Activated naive CD8-positive, alpha-beta T cell treated with anti-CD3 and anti-CD28 coated beads, Interleukin-2, amount 50 U/mL, for 24 hours (primary cell): ENCODE results near the gene ADCY7.

Source experiments
- ATAC-seq: fragments of 150-1000 bp; cut with Tn5 transposase; one replicate; pipeline ENCODE4 v1.10.0; 2021
- DNase-seq: peaks from one replicate; pipeline ENCODE4 v3.0.0; 2021
- H3K27ac Mint-ChIP-seq: one replicate; pipeline ENCODE4 v1.8.0; 2021; ENCODE audit warnings: mild to moderate bottlenecking, mixed read lengths
- H3K27me3 Mint-ChIP-seq: one replicate; pipeline ENCODE4 v1.8.0; 2021; ENCODE audit warnings: mixed read lengths
- H3K36me3 Mint-ChIP-seq: one replicate; pipeline ENCODE4 v1.8.0; 2021; ENCODE audit warnings: low read depth, mixed read lengths
- H3K4me1 Mint-ChIP-seq: one replicate; pipeline ENCODE4 v1.8.0; 2021; ENCODE audit warnings: mixed read lengths
- H3K4me3 Mint-ChIP-seq: one replicate; pipeline ENCODE4 v1.8.0; 2021; ENCODE audit warnings: mild to moderate bottlenecking, moderate library complexity, mixed read lengths
- H3K9me3 Mint-ChIP-seq: one replicate; pipeline ENCODE4 v1.8.0; 2021; ENCODE audit warnings: mixed read lengths

ADCY7 gene

GRCh38 chr16:50290856-50291255 lies 24.5 kb downstream of the ADCY7 start:
- no peak overlapping the region for H3K4me3 Mint-ChIP-seq
- H3K27me3 Mint-ChIP-seq, result no peaks in the 10 kb centered on the region
- no peaks in the 10 kb centered on the region for H3K9me3 Mint-ChIP-seq
- no peak for DNase-seq
- no peaks in the 10 kb centered on the region for H3K4me1 Mint-ChIP-seq
- H3K27ac Mint-ChIP-seq, result no peak overlapping the region
- H3K36me3 Mint-ChIP-seq, result peaks cover 35% of the 10 kb centered on the region
- no peak for ATAC-seq

DNA sequence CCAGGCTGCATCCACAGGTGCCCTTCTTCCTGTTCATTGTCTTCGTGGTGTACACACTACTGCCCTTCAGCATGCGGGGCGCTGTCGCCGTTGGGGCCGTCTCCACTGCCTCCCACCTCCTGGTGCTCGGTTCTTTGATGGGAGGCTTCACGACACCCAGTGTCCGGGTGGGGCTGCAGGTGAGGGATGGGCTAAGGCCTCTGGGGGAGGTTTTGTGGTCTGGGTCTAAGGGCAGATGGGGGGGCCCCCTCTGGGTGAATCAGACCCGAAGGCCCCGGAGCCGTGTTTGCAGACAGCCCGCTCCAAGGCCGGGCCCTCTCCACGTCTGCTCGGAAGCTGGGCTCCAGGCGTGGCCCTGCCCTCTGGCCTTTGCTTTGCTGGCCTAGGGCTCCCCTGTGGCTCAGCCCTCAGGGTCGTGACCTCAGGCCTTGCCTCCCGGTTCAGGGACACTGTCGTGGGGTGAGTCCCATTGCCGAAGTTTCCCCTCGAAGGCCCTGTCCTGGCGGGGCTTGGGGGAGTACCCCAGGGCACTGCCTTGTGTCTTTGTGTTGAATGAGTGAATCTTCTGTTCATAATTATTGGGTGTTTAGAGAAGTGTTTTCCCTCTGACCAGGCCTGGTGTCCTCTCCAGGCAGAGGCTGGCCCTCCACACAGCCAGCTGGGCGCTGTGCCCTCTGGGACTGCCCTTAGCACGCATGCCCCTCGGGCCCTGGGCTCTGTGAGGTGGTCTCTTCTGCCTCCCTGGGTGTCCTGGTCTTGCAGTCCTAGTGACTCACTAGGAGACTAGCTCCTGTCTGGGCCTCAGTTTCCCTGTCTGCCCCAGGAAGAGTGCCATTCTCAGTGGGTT lies 25.6 kb downstream of the ADCY7 start:
- H3K27me3 Mint-ChIP-seq, result no peaks in the 10 kb centered on the region
- H3K27ac Mint-ChIP-seq, result no peak overlapping the region
- H3K9me3 Mint-ChIP-seq, result no peaks in the 10 kb centered on the region
- no peak overlapping the region for H3K4me3 Mint-ChIP-seq
- DNase-seq (no peak), ATAC-seq (no peak)
- H3K36me3 Mint-ChIP-seq, result peaks cover 29% of the 10 kb centered on the region
- H3K4me1 Mint-ChIP-seq, result no peaks in the 10 kb centered on the region

- Mint-ChIP-seq H3K9me3 (no peaks in the 10 kb centered on the region), H3K4me1 (no peaks in the 10 kb centered on the region), H3K4me3 (no peak overlapping the region), H3K27me3 (no peaks in the 10 kb centered on the region), H3K36me3 (peaks cover 28% of the 10 kb centered on the region), H3K27ac (no peak overlapping the region)
- no peak for ATAC-seq
- DNase-seq, result no peak
Measured at GRCh38 chr16:50292566-50292948, 26.2 kb downstream of the ADCY7 start.

- Mint-ChIP-seq H3K27ac (no peak overlapping the region), H3K4me3 (no peak overlapping the region), H3K4me1 (no peaks in the 10 kb centered on the region), H3K27me3 (no peaks in the 10 kb centered on the region), H3K9me3 (no peaks in the 10 kb centered on the region), H3K36me3 (peaks cover 26% of the 10 kb centered on the region)
- ATAC-seq, result no peak
- no peak for DNase-seq
Measured at GRCh38 chr16:50293041-50293783, 26.9 kb downstream of the ADCY7 start.

DNA sequence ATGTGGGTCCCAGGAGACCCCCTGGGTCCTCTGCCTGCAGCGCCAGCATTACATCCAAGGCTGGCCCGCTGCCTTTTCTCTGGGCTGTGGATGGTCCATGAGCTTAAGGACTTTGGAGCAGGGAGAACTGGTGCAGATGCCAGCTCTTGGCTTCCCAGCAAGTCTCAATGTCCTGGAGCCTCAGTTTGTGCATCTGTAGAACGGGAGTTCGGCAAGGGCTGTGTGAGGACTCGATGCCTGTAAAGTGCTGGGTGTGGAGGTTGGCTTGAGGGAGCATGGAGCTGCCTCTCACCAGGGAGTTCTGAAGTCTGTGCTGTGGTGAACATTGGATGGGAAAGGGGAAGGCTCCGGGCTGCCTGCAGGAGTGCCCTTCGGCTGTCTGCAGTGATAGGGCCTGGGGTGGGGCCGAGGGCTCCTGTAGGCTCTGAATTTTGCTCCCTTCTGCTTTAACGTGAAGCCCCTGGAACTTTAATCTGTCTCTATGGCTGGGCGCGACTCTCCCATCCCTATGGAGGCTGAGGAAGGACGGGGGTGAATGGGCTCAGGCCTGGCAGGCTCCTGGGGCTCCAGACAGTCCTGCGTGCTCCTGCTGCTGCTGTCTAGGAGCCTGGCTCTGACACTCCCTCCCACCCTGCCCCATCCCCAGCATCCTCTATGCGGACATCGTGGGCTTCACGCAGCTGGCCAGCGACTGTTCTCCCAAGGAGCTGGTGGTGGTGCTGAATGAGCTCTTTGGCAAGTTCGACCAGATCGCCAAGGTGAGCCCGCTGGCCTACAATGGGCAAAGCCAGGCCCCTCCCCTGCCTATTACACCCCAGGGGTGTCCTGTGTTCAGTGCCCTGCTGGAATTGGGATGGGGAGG lies 27.9 kb downstream of the ADCY7 start:
- Mint-ChIP-seq H3K36me3 (peaks cover 21% of the 10 kb centered on the region), H3K4me1 (no peaks in the 10 kb centered on the region), H3K27ac (no peak overlapping the region), H3K4me3 (no peak overlapping the region), H3K9me3 (no peaks in the 10 kb centered on the region), H3K27me3 (no peaks in the 10 kb centered on the region)
- ATAC-seq (no peak), DNase-seq (no peak)

DNA sequence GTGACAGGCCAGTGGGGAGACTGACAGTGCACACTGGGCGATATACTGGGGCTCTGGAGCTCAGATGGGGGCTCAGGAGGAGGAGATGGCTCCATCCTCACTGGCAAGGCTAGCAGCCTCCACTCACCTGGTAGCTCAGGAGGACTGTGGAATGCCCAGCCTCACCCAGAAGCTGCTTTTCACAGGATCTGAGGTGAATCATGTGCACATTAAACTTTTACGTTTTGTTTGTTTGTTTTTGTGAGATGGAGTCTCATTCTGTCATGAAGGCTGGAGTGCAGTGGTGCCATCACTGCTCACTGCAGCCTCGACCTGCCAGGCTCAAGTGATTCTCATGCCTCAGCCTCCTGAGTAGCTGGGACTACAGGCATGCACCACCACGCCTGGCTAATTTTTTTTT lies 28.6 kb downstream of the ADCY7 start:
- H3K36me3 Mint-ChIP-seq, result peaks cover 18% of the 10 kb centered on the region
- DNase-seq, result no peak
- ATAC-seq, result no peak
- H3K27ac Mint-ChIP-seq, result no peak overlapping the region
- no peaks in the 10 kb centered on the region for H3K9me3 Mint-ChIP-seq
- H3K4me3 Mint-ChIP-seq, result no peak overlapping the region
- H3K4me1 Mint-ChIP-seq, result no peaks in the 10 kb centered on the region
- H3K27me3 Mint-ChIP-seq, result no peaks in the 10 kb centered on the region

GRCh38 chr16:50295541-50296132 lies 29.3 kb downstream of the ADCY7 start:
- H3K9me3 Mint-ChIP-seq, result no peaks in the 10 kb centered on the region
- no peak for ATAC-seq
- no peak overlapping the region for H3K27ac Mint-ChIP-seq
- H3K27me3 Mint-ChIP-seq, result no peaks in the 10 kb centered on the region
- no peak overlapping the region for H3K4me3 Mint-ChIP-seq
- no peaks in the 10 kb centered on the region for H3K4me1 Mint-ChIP-seq
- no peak for DNase-seq
- peaks cover 17% of the 10 kb centered on the region for H3K36me3 Mint-ChIP-seq

- ATAC-seq (no peak), DNase-seq (no peak)
- Mint-ChIP-seq H3K36me3 (peaks cover 17% of the 10 kb centered on the region), H3K9me3 (no peaks in the 10 kb centered on the region), H3K27ac (no peak overlapping the region), H3K4me3 (no peak overlapping the region), H3K27me3 (no peaks in the 10 kb centered on the region), H3K4me1 (no peaks in the 10 kb centered on the region)
Measured at GRCh38 chr16:50296807-50297206, 30.5 kb downstream of the ADCY7 start.

DNA sequence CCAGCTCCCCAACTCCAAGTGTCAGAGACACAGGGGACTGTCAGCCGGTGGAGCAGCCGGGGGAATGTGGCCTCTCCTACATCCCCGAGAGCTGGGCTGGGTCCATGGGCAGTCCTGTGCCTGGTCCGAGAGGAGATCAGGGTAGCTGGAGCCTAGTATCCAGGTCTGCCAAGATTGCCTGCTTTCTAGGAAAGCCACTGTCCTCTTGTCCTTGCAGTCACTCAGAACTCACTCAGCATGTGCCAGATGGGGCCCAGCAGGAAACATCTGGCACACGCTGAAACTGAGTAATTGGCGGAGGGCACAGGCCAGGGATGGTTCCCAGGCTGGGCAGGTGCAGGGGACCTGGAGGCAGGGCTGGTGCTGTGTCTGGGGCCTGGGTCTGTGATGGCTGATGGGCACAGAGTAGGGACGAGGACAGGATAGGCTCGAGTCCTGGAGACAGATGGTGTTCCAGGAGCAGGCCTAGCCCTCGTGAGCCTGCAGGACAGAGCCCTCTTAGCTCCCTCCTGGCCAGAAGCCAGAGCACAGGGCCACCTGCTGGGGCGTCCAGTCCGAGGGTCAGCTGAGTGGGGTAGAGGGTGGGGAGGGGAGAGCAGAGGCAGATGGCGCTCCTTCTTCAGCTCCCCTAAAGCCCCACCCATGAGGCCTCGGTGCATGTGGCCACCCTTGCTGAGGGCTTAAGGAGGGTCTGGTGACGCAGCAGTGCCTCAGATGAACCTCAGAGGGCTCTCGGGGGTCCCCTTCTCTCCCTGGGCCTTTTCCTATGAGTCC lies 31.1 kb downstream of the ADCY7 start:
- DNase-seq (no peak), ATAC-seq (no peak)
- H3K9me3 Mint-ChIP-seq, result no peaks in the 10 kb centered on the region
- no peak overlapping the region for H3K4me3 Mint-ChIP-seq
- no peaks in the 10 kb centered on the region for H3K27me3 Mint-ChIP-seq
- no peaks in the 10 kb centered on the region for H3K4me1 Mint-ChIP-seq
- H3K27ac Mint-ChIP-seq, result no peak overlapping the region
- peaks cover 17% of the 10 kb centered on the region for H3K36me3 Mint-ChIP-seq

GRCh38 chr16:50298075-50298460 lies 31.7 kb downstream of the ADCY7 start:
- ATAC-seq, result no peak
- no peak overlapping the region for H3K4me3 Mint-ChIP-seq
- H3K36me3 Mint-ChIP-seq, result peaks cover 13% of the 10 kb centered on the region
- H3K9me3 Mint-ChIP-seq, result no peaks in the 10 kb centered on the region
- H3K4me1 Mint-ChIP-seq, result no peaks in the 10 kb centered on the region
- no peak overlapping the region for H3K27ac Mint-ChIP-seq
- H3K27me3 Mint-ChIP-seq, result no peaks in the 10 kb centered on the region
- no peak for DNase-seq

DNA sequence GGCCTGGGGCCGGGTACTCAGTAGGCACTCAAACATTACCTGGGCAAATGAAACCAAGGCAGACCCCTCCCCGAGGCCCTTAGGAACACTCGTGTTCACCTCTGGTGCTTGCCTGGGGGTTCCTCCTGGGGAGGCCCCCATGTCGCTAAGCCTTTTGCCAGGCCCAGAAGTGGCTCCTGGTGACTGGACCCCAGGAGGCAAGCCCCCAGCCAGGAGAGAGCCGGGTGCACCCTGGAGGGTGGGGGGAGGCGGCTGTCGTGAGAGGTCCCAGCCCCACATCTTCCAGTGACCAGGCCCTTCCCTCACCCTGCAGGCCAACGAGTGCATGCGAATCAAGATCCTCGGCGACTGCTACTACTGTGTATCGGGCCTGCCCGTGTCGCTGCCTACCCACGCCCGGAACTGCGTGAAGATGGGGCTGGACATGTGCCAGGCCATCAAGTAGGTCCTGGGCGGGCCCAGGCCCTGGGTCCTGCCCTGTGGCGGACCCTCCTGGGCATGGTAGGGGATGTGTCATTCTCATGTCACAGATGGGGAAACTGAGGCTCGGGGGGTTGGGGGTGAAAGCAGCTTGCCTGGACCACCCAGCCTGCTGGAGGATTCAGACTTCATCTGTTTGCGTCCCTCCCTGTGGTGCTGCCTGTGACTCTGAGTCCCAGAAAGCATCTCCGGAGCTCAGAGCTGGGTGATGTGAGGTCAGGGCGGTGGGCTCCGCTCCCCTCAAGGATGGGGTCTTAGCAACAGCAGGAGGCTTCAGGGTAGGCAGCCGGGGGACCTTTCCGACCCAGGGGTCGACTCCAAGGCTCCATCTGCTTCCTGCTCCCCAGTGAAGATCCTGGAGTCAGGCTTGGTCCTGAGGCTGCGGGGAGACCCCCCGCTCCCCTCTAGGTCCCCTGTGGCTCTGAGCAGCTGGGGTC lies 32.5 kb downstream of the ADCY7 start:
- Mint-ChIP-seq H3K9me3 (no peaks in the 10 kb centered on the region), H3K36me3 (peaks cover 13% of the 10 kb centered on the region), H3K27ac (no peak overlapping the region), H3K4me1 (no peaks in the 10 kb centered on the region), H3K4me3 (no peak overlapping the region), H3K27me3 (no peaks in the 10 kb centered on the region)
- DNase-seq (no peak), ATAC-seq (no peak)

DNA sequence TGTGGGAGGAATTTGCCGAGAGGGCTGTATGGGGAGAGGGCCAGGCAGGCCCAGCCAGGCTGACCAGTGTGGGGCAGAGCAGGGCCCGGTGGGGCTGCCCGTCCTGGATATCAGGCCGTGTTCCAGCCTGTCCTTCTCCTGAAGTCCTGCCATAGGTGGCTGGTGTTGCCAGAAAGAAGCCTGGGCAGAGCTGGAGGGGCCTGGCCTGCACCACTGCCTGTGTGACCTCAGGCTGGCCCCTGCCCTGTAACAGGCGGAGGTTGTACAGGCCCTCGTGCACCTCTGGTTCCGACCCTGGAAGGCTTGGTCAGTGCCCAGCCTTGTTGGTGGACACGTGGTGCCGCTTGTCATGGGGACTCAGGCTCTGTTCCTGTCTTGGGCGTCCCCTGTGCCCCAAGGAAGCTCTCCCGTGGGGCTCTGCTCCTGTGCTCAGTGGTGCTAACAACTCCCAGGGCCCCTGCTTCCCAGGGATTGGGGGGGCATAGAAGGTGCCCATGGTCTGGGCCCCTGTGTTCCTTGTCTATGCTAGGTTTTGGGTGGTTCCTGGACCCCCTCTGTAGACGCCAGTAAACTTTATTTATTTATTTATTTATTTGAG lies 33.3 kb downstream of the ADCY7 start:
- H3K4me3 Mint-ChIP-seq, result no peak overlapping the region
- no peak overlapping the region for H3K27ac Mint-ChIP-seq
- no peaks in the 10 kb centered on the region for H3K9me3 Mint-ChIP-seq
- H3K4me1 Mint-ChIP-seq, result no peaks in the 10 kb centered on the region
- H3K27me3 Mint-ChIP-seq, result no peaks in the 10 kb centered on the region
- ATAC-seq, result no peak
- no peak for DNase-seq
- peaks cover 9% of the 10 kb centered on the region for H3K36me3 Mint-ChIP-seq
